HG03097 (cell line): ENCODE data around the gene TTBK1.

Source experiments
- ATAC-seq: cut with Tn5 transposase; IDR thresholded peaks from one replicate; pipeline ENCODE4 v1.9.1; 2021; ENCODE audit not compliant: unreplicated experiment, low FRiP score

The TTBK1 gene

DNA sequence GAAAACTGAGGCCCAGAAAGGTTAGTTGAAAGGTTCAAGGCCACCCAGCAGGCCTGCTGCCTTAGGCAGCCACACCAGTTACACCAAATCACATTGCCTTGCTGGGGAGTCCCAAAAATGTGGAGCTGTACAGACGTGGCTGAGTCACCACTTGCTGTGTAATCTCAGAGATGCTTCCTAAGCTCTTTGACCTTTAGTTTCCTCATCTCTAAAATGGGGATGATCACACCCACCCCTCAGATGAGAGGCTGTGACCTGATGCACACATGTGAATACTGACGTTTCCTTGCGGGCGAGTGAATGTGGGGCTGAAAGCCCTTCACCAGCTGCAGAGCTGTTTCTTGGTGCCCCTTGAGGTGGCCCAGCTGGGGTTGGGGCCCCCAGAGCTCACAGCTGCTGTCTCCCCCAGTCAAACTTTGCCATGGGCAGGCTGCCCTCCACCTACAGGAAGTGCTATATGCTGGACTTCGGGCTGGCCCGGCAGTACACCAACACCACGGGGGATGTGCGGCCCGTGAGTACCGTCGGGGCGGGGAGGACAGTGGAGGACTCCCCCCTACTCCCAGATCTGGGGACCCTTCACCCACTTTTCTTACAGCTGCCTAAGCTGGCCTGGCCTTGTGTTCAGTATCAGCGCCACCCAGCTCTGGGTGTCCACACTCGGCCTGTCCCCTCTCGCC lies 11.0 kb downstream of the TTBK1 start:
- ATAC-seq, result no peak

- no peak for ATAC-seq
Observed at GRCh38 chr6:43254846-43255245, 11.6 kb downstream of the TTBK1 start.

DNA sequence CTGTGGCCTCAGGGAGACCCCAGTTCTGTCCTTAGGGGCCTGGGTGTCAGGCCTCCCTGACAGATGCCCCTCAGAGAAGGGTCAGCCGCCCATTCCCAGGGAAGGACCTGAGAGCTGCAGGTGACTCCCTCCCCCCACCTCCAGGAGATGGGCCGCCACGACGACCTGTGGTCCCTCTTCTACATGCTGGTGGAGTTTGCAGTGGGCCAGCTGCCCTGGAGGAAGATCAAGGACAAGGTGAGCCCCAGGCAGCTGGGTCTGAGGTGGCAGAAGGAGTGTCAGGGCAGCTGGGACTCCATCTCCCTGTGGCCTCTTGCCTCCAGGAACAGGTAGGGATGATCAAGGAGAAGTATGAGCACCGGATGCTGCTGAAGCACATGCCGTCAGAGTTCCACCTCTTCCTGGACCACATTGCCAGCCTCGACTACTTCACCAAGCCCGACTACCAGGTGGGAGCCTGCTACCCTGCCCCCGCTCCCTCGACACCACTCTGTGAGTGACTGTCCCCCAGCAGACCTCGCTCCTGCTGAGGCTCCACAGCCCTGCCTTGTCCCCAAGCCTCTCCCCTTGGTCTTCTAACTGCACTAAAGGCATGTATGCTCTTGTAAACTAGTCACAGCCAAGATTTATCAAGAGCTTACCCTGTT lies 12.2 kb downstream of the TTBK1 start:
- ATAC-seq, result no peak

DNA sequence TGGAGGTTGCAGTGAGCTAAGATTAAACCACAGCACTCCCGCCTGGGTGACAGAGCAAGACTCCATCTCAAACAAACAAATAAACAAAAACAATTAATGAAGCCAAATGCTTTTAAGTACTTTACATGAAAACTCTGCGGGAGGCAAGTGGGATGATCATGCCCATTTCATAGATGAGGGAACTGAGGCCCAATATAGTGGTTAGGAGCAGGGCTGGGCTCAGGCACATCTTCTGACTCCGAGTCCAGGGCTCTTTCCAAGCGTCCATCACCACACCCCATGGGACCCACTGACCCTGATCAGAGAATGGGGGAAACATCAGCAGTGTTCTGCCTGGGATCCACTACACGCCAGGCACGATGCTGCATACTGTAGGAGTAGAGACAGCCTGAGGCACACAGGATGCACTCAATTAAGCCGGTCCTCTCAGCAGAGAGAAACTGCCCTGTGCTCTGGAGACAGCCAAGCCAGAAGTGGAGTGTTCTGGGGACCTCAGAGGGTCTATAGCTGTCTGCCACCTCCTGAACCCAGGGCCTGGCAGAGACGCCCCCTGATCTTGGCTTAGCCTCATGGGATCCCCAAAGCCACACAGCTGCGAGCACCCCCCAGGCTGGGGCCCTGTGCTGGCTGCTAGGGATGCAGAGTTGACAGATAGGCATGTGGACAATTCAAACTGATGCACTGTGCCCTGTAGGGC lies 13.5 kb downstream of the TTBK1 start:
- no peak for ATAC-seq

DNA sequence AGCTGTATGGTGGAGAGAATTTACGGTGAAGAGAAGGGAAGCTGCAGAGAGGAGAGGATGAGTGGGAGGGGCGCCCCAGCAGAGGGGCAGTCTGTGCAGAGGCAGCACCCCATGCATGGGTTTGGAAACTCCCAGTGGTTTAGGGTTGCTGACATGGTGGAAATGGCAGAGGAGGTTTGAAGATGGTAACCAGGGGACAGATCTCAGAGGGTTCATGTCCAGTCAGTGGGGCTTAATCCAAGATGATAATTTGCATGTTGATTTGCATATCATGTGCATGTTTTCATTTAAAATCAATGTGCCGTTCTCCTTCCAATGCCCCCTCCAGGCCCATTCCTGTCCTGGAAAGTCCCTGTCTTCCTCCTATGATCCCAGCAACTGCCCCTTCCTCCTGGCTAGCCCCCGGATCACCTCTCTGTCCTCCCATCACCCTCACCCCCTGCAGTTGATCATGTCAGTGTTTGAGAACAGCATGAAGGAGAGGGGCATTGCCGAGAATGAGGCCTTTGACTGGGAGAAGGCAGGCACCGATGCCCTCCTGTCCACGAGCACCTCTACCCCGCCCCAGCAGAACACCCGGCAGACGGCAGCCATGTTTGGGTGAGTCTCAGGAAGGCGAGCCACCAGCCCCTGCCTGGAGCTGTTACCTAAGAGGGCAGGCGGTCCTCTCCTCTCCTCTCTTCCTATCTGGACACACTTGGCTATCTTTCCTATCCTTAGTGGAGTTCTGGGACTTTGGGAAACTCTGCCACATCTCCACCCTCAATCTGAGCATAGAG lies 14.3 kb downstream of the TTBK1 start:
- no peak for ATAC-seq

DNA sequence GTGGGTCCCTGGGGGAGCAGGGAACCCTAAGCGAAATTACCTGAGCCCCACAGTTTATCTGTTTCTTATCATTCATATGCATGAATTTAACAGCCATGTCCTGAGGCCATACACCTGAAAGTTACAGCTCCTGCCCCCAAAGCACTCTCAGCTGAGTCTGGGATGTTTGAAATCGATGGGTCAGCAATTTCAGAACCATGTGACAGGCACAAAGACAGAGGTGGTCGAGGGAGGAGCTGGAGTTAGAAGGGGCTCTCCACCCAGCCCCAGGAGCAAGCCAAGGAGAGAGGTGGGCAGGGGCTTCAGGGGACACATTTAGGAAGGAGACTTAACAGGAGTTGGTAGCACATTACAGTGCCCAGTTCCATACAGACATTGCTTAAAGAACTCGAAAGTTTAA lies 14.9 kb downstream of the TTBK1 start:
- ATAC-seq, result no peak

DNA sequence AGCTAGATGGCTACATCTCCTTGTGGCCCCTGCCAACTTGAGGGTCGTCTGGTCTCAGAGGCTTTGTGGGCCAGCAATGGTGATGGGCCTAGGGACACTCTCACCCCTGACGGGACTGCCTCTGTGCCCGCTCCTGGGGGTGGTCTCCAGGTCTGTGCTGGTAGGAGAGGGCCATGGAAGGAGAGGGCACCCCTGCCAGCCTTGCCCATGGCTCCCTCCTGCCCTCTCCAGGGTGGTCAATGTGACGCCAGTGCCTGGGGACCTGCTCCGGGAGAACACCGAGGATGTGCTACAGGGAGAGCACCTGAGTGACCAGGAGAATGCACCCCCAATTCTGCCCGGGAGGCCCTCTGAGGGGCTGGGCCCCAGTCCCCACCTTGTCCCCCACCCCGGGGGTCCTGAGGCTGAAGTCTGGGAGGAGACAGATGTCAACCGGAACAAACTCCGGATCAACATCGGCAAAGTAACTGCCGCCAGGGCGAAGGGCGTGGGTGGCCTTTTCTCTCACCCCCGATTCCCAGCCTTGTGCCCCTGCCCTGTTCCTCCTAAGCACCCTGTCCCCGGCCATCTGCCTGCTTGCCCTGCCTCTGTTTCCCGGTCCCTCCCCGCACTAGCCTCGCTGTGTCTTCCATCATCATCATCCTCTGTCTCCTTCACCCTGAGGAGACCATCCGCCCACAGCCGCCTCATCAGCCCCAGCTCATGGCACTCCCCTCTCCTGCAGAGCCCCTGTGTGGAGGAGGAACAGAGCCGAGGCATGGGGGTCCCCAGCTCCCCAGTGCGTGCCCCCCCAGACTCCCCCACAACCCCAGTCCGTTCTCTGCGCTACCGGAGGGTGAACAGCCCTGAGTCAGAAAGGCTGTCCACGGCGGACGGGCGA lies 15.8 kb downstream of the TTBK1 start:
- ATAC-seq, result no peak

- ATAC-seq, result no peak
Observed at GRCh38 chr6:43260791-43261190, 17.5 kb downstream of the TTBK1 start.

- no peak for ATAC-seq
Observed at GRCh38 chr6:43261198-43261597, 17.9 kb downstream of the TTBK1 start.

DNA sequence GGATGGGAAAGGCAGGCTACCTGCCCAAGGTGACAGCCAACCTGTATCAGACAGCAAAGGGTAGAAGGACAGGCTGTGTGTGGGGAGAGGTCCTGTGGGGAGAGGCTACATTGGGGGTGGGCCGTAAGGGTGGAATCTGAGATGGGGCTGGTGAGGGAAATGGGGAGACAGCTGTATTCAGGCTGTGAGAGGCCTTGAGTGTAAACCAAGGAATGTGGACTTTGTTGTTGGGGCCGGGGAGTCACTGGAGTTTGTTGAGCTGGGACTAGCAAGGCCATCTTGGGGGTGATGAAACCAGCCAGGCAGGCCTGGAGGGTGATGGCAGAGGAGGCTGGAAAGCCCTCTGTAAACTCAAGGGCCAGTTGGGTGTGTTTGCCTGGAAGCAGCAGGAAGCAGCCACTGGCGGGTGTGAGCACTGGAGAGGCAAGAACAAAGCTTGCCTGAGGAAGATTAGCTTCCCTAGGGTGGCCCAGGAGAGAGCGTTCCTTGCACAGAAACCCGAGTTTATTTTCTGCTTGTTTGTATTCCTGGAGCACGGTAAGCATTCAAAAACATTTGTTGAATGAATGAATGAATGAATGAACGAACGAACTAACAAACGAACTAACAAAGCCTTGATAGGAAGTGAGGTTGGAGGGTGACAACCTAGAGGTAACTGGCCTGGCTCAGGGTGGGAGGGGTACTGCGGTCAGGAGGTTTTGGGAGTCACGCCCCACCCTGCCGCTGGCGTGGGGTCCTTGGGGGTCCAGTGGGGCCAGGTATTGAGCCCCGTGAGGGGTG lies 18.9 kb downstream of the TTBK1 start:
- no peak for ATAC-seq

DNA sequence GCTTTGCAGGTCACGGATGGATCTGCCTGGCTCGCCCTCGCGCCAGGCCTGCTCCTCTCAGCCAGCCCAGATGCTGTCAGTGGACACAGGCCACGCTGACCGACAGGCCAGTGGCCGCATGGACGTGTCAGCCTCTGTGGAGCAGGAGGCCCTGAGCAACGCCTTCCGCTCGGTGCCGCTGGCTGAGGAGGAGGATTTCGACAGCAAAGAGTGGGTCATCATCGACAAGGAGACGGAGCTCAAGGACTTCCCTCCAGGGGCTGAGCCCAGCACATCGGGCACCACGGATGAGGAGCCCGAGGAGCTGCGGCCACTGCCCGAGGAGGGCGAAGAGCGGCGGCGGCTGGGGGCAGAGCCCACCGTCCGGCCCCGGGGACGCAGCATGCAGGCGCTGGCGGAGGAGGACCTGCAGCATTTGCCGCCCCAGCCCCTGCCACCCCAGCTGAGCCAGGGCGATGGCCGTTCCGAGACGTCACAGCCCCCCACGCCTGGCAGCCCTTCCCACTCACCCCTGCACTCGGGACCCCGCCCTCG lies 19.6 kb downstream of the TTBK1 start:
- no peak for ATAC-seq

GRCh38 chr6:43263314-43264178 lies 20.3 kb downstream of the TTBK1 start:
- peak; percentile 70 for ATAC-seq

DNA sequence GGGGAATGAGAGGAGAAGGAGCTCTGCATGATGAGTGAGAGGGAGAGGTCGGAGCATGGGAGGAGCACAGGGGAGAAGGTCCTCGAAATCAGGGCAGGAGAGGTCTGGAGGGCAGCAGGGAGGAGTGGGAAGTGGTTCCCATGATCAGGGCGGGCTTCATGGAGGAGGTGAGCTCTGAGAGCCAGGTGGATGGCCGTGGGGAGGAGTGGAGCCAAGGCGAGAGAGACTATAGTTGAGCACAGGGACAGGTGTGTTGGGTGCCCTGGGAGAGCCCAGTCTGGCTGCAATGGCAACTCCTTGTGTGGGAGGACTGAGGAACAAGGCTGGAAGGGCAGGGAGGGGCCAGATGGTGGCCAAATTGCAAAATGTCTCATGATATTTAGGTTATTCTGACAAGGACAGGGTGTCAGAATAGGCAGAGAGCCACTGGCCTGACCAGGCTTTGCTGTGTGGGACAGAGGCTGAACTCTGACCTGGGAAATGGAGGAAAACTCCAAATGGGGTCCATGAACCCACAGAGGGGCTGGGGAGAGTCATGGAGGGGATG lies 21.4 kb downstream of the TTBK1 start:
- ATAC-seq, result no peak

- no peak for ATAC-seq
Observed at GRCh38 chr6:43265564-43265963, 22.3 kb downstream of the TTBK1 start.

DNA sequence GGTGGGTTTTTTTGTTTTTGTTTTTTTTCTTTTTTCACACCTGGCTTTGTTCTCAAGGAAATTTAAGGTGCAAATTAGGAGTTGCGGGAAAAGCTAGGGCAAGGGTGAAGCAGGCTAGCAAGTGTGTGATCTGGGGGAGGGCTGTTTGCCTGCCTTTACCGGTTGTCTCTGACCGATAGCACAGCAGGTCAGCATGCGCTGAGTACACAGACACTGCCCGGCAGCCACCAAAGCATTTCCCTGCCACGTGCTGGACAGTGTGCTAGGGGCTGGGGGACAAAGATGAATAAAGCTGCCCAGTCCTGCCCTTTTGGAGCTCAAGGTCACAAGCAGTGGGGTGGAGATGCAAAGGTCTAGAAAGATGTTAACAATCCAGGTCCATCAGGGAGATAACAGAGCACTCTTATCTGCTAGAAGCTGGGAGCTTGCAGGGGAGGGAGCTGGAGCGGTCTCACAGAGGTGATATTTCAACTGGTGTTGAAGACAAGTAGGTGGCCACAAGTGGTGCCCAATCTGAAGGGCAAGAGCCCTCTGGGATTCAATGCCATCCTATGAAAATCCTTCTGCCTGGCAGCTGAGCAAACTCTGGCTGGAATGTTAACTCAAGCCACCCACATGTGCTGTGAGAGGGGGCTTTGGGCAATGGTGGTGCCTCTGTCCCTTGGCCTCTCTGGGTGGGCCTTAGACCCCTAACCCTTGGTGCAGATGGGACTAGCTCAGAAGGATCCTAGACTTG lies 24.5 kb downstream of the TTBK1 start:
- no peak for ATAC-seq

- ATAC-seq, result no peak
Observed at GRCh38 chr6:43268355-43268700, 25.0 kb downstream of the TTBK1 start.

GRCh38 chr6:43268782-43269272 lies 25.5 kb downstream of the TTBK1 start:
- no peak for ATAC-seq
